Ovary (tissue), 9 donors: ENCODE data around the gene DCAF4L1. TPM values are rescaled to one million over a fixed set of nuclear protein-coding genes. Genes with fewer than 3 reads are reported as not detected.
A peak's percentile ranks its signal among the peaks of the same experiment; 100 is the strongest.

Experiments
- DNase-seq, 5 donors: peaks; one replicate each; pipeline ENCODE4 v3.0.0-alpha.2; 2019 to 2020
- H3K27ac ChIP-seq, 2 donors: fragments of 200-600 bp; one replicate each; pipeline versions ENCODE4 v1.5.1 to v1.8.0; 2019 to 2022
- H3K27me3 ChIP-seq: fragments of 200-600 bp; one replicate; pipeline ENCODE4 v1.8.0; 2022
- H3K36me3 ChIP-seq: fragments of 200-600 bp; sonication (generic); one replicate; pipeline ENCODE4 v1.5.1; 2019
- H3K4me1 ChIP-seq: one replicate; pipeline ENCODE4 v1.8.1; 2013; ENCODE audit warnings: mild to moderate bottlenecking, moderate library complexity; ENCODE audit not compliant: insufficient read depth
- H3K4me3 ChIP-seq: fragments of 200-600 bp; sonication (generic); one replicate; pipeline ENCODE4 v1.5.1; 2017
- H3K9me3 ChIP-seq, 2 donors: fragments of 200-600 bp in 1 of 2; sonication (generic) in 1 of 2; one replicate each; pipeline versions ENCODE4 v1.5.1 to v1.8.1; 2013 to 2019; ENCODE audit warnings: mild to moderate bottlenecking in 1 of 2, moderate library complexity in 1 of 2
- EP300 ChIP-seq: sonication (generic); formaldehyde crosslinking; IDR thresholded peaks from one replicate; pipeline ENCODE4 v1.6.1; 2017; ENCODE audit warnings: antibody characterized with exemption
- POLR2A ChIP-seq: fragments of 450-650 bp; IDR thresholded peaks from one replicate; pipeline ENCODE4 v1.6.1; 2017; ENCODE audit warnings: antibody characterized with exemption, mild to moderate bottlenecking, moderate library complexity
- WGBS, 3 donors: extraction: QIAGEN DNeasy Blood & Tissue Kit in 1 of 3; methylation state at CpG; one replicate each; pipeline versions ENCODE4 v1.1.5 to v1.1.7; 2013 to 2017; 5-methylcytosine and 5-hydroxymethylcytosine counted together
- intact Hi-C, 4 donors: fragments of 100-400 bp; cut with DNase I; formaldehyde crosslinking; loops; one replicate each; pipeline versions ENCODE4 v1.11.0 to v1.15.1; 2022 to 2023
- polyA plus RNA-seq, 2 donors: library from polyadenylated mRNA; stranded (reverse); fragments of 200-250 nt in 1 of 2; fragments of 350-450 nt in 1 of 2; fragmentation: Illumina TruSeq in 1 of 2; extraction: RNeasy Lipid Tissue Mini Kit (QIAGEN cat#74804) in 1 of 2; gene quantifications; one replicate each; pipeline ENCODE4 v1.2.3, GENCODE V29; 2013 to 2014
- total RNA-seq, 7 donors: library from RNA; depleted of rRNA in 2 of 7; stranded (reverse); fragments of >200 nt in 2 of 7; fragmentation: NEBNext Ultra II Directional in 3 of 7; extraction: Animal tissue kit (Norgen Biotek cat#: 25700) in 3 of 7; gene quantifications; one replicate each; pipeline versions ENCODE4 v1.1.0 to v1.2.4, GENCODE V29; 2016 to 2023
- TF ChIP-seq, protein P1 (sequence below), 3 donors: fragments of 450-650 bp in 2 of 3; fragments of 200-600 bp in 1 of 3; IDR thresholded peaks; one replicate each; pipeline versions ENCODE4 v1.5.1 to v1.8.0; 2016 to 2022; ENCODE audit warnings: antibody characterized with exemption in 3 of 3, mild to moderate bottlenecking in 1 of 3
- donor health status: DM: no; HTN: no; CAD: no; lungs with moderate emphysema.
- donor health status: DM: no; HTN: no; CAD: no.
- donor health status: Bipolar disorder and iron deficiency.
- donor health status: DM: yes; HTN: yes; CAD: no.
- donor health status: DM: no; HTN: no; CAD: no.
- donor health status: DM: yes; HTN: yes; CAD: no.

DCAF4L1 gene
- total and polyA plus RNA-seq, 9 donors = 0.05 to 0.13 (median 0.11) TPM; not detected in 2

DNA sequence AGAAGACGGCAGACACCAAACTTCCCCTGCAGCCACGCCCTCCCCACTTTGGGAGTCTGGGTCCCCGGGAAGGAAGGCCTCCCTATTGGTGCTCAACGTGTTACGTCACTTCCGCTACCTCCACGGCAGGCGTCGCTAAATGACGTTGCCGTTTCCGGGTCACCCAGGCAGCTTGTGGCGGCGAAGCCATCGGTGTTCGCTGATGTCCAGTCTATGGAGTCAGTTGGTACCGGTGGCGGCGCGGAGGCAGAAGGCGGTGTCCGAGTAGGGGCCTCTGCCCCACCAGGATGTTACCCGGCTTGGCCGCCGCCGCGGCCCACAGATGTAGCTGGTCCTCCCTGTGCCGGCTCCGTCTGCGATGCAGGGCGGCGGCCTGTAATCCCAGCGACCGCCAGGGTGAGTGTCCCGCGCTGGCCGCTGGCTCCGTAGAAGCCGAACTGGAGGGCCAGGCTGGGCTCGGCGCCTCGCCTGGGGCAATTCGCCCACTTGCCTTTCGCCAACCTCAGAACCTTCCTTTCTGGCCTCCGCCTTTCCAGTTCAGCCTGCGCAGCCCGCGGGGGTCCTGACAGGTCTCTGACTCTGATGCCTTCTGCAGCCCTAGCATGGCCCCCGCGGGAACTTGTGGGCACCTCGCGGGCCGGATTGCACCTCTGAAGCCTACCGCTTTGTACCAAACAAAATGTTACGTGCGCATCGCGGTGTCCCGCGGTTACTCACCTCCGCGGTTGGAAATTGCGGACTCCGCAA is 9.0 kb downstream of the DCAF4L1 start, which contains the start of gene SLC30A9:
Gene SLC30A9, plus strand, starts transcription at position 166 of the 747 bp plus-strand sequence. Its CDS starts 122 bp downstream, at position 288.
- peak within 1 kb of the TSS; percentile 60 to 67 for H3K27ac ChIP-seq
- peaks cover 6% of the 10 kb centered on the region for H3K4me1 ChIP-seq
- H3K27me3 ChIP-seq = no peaks in the 10 kb centered on the region
- peak within 1 kb of the TSS; percentile 86 for H3K4me3 ChIP-seq
- TF ChIP-seq POLR2A (peak; percentile 90), EP300 (no peak)
- TF ChIP-seq, protein P1, sequence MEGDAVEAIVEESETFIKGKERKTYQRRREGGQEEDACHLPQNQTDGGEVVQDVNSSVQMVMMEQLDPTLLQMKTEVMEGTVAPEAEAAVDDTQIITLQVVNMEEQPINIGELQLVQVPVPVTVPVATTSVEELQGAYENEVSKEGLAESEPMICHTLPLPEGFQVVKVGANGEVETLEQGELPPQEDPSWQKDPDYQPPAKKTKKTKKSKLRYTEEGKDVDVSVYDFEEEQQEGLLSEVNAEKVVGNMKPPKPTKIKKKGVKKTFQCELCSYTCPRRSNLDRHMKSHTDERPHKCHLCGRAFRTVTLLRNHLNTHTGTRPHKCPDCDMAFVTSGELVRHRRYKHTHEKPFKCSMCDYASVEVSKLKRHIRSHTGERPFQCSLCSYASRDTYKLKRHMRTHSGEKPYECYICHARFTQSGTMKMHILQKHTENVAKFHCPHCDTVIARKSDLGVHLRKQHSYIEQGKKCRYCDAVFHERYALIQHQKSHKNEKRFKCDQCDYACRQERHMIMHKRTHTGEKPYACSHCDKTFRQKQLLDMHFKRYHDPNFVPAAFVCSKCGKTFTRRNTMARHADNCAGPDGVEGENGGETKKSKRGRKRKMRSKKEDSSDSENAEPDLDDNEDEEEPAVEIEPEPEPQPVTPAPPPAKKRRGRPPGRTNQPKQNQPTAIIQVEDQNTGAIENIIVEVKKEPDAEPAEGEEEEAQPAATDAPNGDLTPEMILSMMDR (IDR thresholded peaks at IDR 0.05) = peak in 1 of 3 donors; percentile 45
- 0 to 1% (median 0%) methylated on average over 44 to 64 of the region's 64 CpGs for WGBS, 3 donors
- H3K36me3 ChIP-seq = no peaks in the 10 kb centered on the region
- intact Hi-C loops = no loop called here
- DNase-seq = peak; percentile 92 to 95 (median 93)
- no peaks in the 10 kb centered on the region for H3K9me3 ChIP-seq

DNA sequence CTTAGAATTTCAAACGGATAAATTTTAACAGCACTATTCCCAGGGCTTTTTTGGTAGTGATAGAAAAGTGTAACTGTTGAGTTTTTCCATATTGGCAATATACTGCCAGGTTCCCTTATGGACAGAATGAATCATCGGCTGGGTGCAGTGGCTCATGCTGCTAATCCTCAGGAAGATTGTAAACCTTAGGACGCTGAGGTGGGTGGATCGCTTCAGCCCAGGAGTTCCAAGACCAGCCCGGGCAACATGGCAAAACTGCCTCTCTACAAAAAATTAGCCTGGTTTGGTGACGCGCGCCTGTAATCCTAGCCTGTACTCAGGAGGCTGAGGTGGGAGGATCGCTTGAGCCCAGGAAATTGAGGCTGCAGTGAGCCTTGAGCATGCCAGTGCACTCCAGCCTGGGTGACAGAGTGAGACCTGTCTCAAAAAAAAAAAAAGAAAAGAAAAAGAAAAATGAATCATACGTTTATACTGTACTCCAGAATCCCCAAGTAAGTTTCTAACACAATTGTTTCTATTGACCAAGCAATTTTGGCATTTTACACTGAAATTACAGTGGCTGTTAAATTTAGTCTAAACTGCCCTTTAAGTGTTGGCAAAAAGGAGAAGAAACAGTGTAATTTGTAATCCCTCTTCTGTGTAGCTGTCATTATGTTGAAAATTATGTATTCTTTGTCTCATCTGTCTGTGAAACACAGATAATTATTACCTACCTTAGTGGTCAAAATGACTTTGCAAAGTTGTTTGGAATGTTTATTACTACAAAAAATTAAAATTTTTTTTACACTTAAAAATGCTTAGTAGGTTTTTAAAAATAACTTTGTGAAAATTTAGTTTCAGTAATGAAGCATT is 10.6 kb downstream of the DCAF4L1 start:
- WGBS, 3 donors = 87 to 91% (median 88%) methylated on average over 10 of the region's 10 CpGs
- H3K4me3 ChIP-seq = no peak overlapping the region
- TF ChIP-seq, protein P1 (IDR thresholded peaks at IDR 0.05) = no peak
- TF ChIP-seq POLR2A (no peak), EP300 (no peak)
- no peaks in the 10 kb centered on the region for H3K27me3 ChIP-seq
- H3K36me3 ChIP-seq = no peaks in the 10 kb centered on the region
- H3K4me1 ChIP-seq = peaks cover 8% of the 10 kb centered on the region
- no peaks in the 10 kb centered on the region for H3K9me3 ChIP-seq
- intact Hi-C loops = no loop called here
- no peak for DNase-seq
- no peak overlapping the region for H3K27ac ChIP-seq

DNA sequence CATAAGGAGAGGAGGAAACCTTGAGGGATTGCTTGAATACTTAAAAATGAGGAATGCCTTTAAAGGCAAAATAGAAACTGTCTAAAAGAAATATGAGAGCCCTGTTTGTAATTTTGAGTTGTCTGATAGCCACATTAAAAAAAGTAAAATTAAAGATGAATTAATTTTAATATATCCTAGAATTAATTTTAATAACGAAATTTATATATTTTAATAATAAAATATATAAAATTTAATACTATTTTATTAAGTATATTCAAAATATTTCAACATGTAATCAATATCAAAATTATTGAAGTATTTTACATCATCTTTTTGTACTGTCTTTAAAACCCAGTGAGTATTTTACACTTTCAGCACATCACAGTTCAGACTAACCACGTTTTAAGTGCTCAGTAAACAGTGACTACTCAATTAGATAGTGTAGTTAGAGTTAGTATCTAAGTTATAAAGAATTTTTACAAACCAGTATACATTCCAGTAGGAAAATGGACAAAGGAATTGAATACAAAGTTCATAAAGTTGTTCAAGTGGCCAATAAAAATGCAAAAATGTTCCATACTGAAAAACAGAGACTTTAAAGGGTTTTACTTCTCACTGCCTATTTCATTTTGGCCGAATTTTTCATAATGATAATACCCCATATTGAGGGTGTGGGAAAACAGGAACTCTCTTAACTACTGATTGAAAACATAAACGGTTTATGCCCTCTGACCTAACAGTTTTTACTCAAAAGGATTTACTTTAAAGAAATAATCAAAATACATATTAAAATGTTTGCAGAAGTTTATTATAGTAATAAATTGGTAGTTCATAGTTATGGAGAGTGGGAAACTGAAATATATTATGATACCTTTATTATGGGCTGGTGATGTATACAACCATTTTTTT is 11.7 kb downstream of the DCAF4L1 start:
- Histone ChIP-seq H3K27me3 (no peaks in the 10 kb centered on the region), H3K4me1 (peaks cover 8% of the 10 kb centered on the region), H3K9me3 (no peaks in the 10 kb centered on the region), H3K36me3 (no peaks in the 10 kb centered on the region), H3K27ac (no peak overlapping the region), H3K4me3 (no peak overlapping the region)
- intact Hi-C loops = no loop called here
- 74 to 82% (median 78%) methylated on average over 4 of the region's 4 CpGs for WGBS, 3 donors
- TF ChIP-seq, protein P1 (IDR thresholded peaks at IDR 0.05) = no peak
- TF ChIP-seq EP300 = no peak
- TF ChIP-seq POLR2A = no peak
- no peak for DNase-seq
